CD1c-positive myeloid dendritic cell (primary cell): Measurements from ENCODE around the gene NRBF2.
A peak's percentile ranks its signal among the peaks of the same experiment; 100 is the strongest.
"Not testable (repeated sequence)": the region's sequence is repeated elsewhere in the genome, so short reads cannot be mapped to it uniquely, and the experiment has no call there.

Experiments used
- DNase-seq: peaks from one replicate; pipeline ENCODE4 v3.0.0-alpha.2; 2016; ENCODE audit errors: extremely low spot score

NRBF2 gene

GRCh38 chr10:63133056-63133820 lies at the start of gene NRBF2:
Gene NRBF2, plus strand, starts transcription at chr10:63133328. Its CDS starts 143 bp downstream, at chr10:63133471.
- DNase-seq: peak; percentile 98

GRCh38 chr10:63083406-63083805 lies 49.7 kb upstream of the NRBF2 start:
- not testable (repeated sequence) for DNase-seq

GRCh38 chr10:63083904-63084689 lies 49.0 kb upstream of the NRBF2 start:
- DNase-seq: peak; percentile 82

- no peak for DNase-seq
Observed at GRCh38 chr10:63084690-63085382, 48.3 kb upstream of the NRBF2 start.

- DNase-seq: no peak
Observed at GRCh38 chr10:63093227-63093626, 39.9 kb upstream of the NRBF2 start.

- no peak for DNase-seq
Observed at GRCh38 chr10:63094405-63094804, 38.7 kb upstream of the NRBF2 start.

- DNase-seq: no peak
Observed at GRCh38 chr10:63094881-63095280, 38.2 kb upstream of the NRBF2 start.

- DNase-seq: no peak
Observed at GRCh38 chr10:63099734-63100133, 33.4 kb upstream of the NRBF2 start.

GRCh38 chr10:63101091-63101490 lies 32.0 kb upstream of the NRBF2 start:
- DNase-seq: not testable (repeated sequence)

- not testable (repeated sequence) for DNase-seq
Observed at GRCh38 chr10:63102279-63102883, 30.7 kb upstream of the NRBF2 start.

GRCh38 chr10:63103178-63103577 lies 29.9 kb upstream of the NRBF2 start:
- not testable (repeated sequence) for DNase-seq

GRCh38 chr10:63103971-63104409 lies 29.1 kb upstream of the NRBF2 start:
- DNase-seq: peak; percentile 8

- peak; percentile 21 for DNase-seq
Observed at GRCh38 chr10:63105225-63106110, 27.7 kb upstream of the NRBF2 start.

- no peak for DNase-seq
Observed at GRCh38 chr10:63106111-63106755, 26.9 kb upstream of the NRBF2 start.

GRCh38 chr10:63107943-63108437 lies 25.1 kb upstream of the NRBF2 start:
- DNase-seq: peak; percentile 24

GRCh38 chr10:63110940-63111339 lies 22.2 kb upstream of the NRBF2 start:
- DNase-seq: no peak

GRCh38 chr10:63114031-63114814 lies 18.9 kb upstream of the NRBF2 start:
- DNase-seq: peak; percentile 33

- no peak for DNase-seq
Observed at GRCh38 chr10:63115732-63116383, 17.3 kb upstream of the NRBF2 start.
